Parathyroid adenoma (tissue), 2 donors: ENCODE data around the gene UHRF2.

Source experiments
- H2AFZ ChIP-seq: fragments of 300-600 bp; sonication (generic); one replicate; pipeline ENCODE4 v1.7.0; 2017; ENCODE audit warnings: antibody characterized with exemption, mild to moderate bottlenecking
- H3K27ac ChIP-seq: fragments of 300-600 bp; sonication (generic); one replicate; pipeline ENCODE4 v1.7.0; 2017
- H3K27me3 ChIP-seq: fragments of 300-600 bp; sonication (generic); one replicate; pipeline ENCODE4 v1.7.0; 2017; ENCODE audit warnings: low read length; ENCODE audit not compliant: control insufficient read depth, insufficient read depth
- H3K36me3 ChIP-seq: fragments of 300-600 bp; sonication (generic); one replicate; pipeline ENCODE4 v1.7.0; 2017; ENCODE audit warnings: low read length; ENCODE audit not compliant: control insufficient read depth, insufficient read depth
- H3K4me1 ChIP-seq: fragments of 300-600 bp; sonication (generic); one replicate; pipeline ENCODE4 v1.7.0; 2017; ENCODE audit warnings: control low read depth
- H3K4me2 ChIP-seq: fragments of 300-600 bp; sonication (generic); one replicate; pipeline ENCODE4 v1.7.0; 2017; ENCODE audit warnings: low read length
- H3K4me3 ChIP-seq: fragments of 300-600 bp; sonication (generic); one replicate; pipeline ENCODE4 v1.7.0; 2017; ENCODE audit warnings: low read depth, low read length
- H3K79me2 ChIP-seq: fragments of 300-600 bp; sonication (generic); one replicate; pipeline ENCODE4 v1.7.0; 2017; ENCODE audit warnings: control low read depth
- H3K9ac ChIP-seq: fragments of 300-600 bp; sonication (generic); one replicate; pipeline ENCODE4 v1.7.0; 2017; ENCODE audit warnings: mild to moderate bottlenecking
- H3K9me3 ChIP-seq: fragments of 300-600 bp; sonication (generic); one replicate; pipeline ENCODE4 v1.7.0; 2017; ENCODE audit warnings: low read length; ENCODE audit not compliant: control insufficient read depth
- CTCF ChIP-seq: fragments of 300-600 bp; sonication (generic); IDR thresholded peaks from one replicate; pipeline ENCODE4 v1.7.0; 2017; ENCODE audit warnings: antibody characterized with exemption, mild to moderate bottlenecking
- donor health status: primary hyperparathyroidism.

The UHRF2 gene

DNA sequence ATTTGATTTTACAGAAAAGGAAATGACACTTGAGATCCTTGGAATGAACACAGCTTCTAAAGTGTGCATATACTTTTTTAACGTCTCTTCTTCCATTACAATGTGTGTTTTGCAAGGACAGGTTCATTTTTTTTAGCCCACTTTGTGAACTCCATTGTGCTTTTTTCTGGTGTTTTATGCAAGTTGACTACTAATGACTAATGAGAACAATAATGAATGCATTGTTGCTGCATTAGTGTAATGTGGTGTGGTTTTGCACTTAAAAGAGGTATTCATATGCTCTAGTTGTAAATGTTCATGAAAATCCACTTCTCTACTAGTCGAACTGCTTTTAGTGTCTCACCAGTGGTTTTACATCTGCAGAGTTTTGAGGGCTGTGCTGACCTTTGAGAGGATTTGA, 93.6 kb downstream of the UHRF2 start:
- H3K27me3 ChIP-seq = no peaks in the 10 kb centered on the region

GRCh38 chr9:6512085-6512657, 99.2 kb downstream of the UHRF2 start:
- H2AFZ ChIP-seq = no peak overlapping the region
- H3K4me1 ChIP-seq = no peaks in the 10 kb centered on the region
- H3K4me3 ChIP-seq = no peak overlapping the region
- H3K9me3 ChIP-seq = no peaks in the 10 kb centered on the region
- H3K79me2 ChIP-seq = no peaks in the 10 kb centered on the region
- no peak for TF ChIP-seq CTCF
- H3K36me3 ChIP-seq = no peaks in the 10 kb centered on the region
- H3K9ac ChIP-seq = no peak overlapping the region
- H3K27ac ChIP-seq = no peak overlapping the region
- no peaks in the 10 kb centered on the region for H3K27me3 ChIP-seq
- no peak overlapping the region for H3K4me2 ChIP-seq

More for the DNA sequence above, 93.6 kb downstream of the UHRF2 start:
- H3K9ac ChIP-seq = no peak overlapping the region
- no peak overlapping the region for H2AFZ ChIP-seq
- H3K4me2 ChIP-seq = no peak overlapping the region
- H3K27ac ChIP-seq = no peak overlapping the region
- no peak for TF ChIP-seq CTCF
- no peaks in the 10 kb centered on the region for H3K36me3 ChIP-seq
- H3K4me1 ChIP-seq = no peaks in the 10 kb centered on the region
- no peak overlapping the region for H3K4me3 ChIP-seq
- no peaks in the 10 kb centered on the region for H3K79me2 ChIP-seq
- no peaks in the 10 kb centered on the region for H3K9me3 ChIP-seq

DNA sequence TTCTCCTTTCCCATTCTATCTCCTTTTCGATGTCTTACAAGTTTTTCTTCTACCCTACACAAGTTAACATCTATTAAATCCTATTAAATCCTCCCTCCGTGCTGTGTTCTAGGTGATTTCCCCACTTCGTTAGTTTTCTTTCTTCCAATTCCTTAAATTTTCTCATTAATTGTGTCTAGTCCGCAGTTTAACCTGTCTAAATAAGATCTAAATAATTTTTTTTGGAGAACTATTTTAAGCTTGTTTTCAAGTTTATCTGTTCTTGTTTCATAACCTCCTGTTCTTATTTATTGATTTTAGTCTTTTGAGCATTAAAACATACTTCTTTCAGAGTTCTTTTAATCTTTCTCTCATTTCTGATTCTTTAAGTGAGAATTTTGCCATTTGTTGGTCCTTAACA, 109.3 kb downstream of the UHRF2 start:
- Histone ChIP-seq H2AFZ (no peak overlapping the region), H3K79me2 (no peaks in the 10 kb centered on the region), H3K36me3 (no peaks in the 10 kb centered on the region), H3K27me3 (no peaks in the 10 kb centered on the region), H3K4me1 (no peaks in the 10 kb centered on the region), H3K4me3 (no peak overlapping the region), H3K4me2 (no peak overlapping the region), H3K27ac (no peak overlapping the region), H3K9ac (no peak overlapping the region), H3K9me3 (no peaks in the 10 kb centered on the region)
- no peak for TF ChIP-seq CTCF

GRCh38 chr9:6525326-6526045, 112.5 kb downstream of the UHRF2 start:
- Histone ChIP-seq H3K9ac (no peak overlapping the region), H3K27me3 (no peaks in the 10 kb centered on the region), H3K4me3 (no peak overlapping the region), H3K4me1 (no peaks in the 10 kb centered on the region), H3K4me2 (no peak overlapping the region), H3K27ac (no peak overlapping the region), H3K79me2 (no peaks in the 10 kb centered on the region), H3K36me3 (no peaks in the 10 kb centered on the region), H2AFZ (no peak overlapping the region), H3K9me3 (no peaks in the 10 kb centered on the region)
- no peak for TF ChIP-seq CTCF

DNA sequence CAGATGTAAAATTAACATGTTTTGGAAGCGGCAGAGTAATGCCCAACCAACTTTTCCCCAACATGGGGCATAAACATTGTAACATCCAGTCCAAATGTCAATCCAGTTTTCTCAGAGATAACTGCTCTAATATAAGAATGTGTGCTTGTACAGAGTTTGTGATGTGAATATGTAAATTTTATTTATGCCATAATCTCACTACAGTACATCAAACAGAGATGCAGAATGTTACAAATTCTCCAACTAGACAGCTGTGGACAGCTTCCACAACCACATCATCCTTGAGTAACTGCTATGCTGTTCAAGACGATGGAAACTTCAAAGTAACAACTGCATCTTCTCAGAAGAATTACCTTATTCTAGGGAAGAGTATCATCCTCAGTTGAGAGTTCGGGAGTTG, 122.6 kb downstream of the UHRF2 start:
- no peak overlapping the region for H2AFZ ChIP-seq
- H3K4me2 ChIP-seq = no peak overlapping the region
- H3K4me1 ChIP-seq = no peaks in the 10 kb centered on the region
- H3K4me3 ChIP-seq = no peak overlapping the region
- H3K9ac ChIP-seq = no peak overlapping the region
- no peaks in the 10 kb centered on the region for H3K79me2 ChIP-seq
- no peaks in the 10 kb centered on the region for H3K27me3 ChIP-seq
- H3K27ac ChIP-seq = no peak overlapping the region
- H3K9me3 ChIP-seq = no peaks in the 10 kb centered on the region
- TF ChIP-seq CTCF = no peak
- no peaks in the 10 kb centered on the region for H3K36me3 ChIP-seq
